Keratinocyte (primary cell): ENCODE results near the gene IRF2BP2. TPM values are rescaled to one million over a fixed set of nuclear protein-coding genes. Genes with fewer than 3 reads are reported as not detected.

ENCODE experiments used
- DNase-seq: peaks from one replicate; pipeline ENCODE4 v3.0.0-alpha.2; 2011; ENCODE audit warnings: low read depth, missing footprints, low spot score
- FAIRE-seq: peaks from 2 replicates; lab custom pipeline; 2011; peaks lifted over from hg19 to GRCh38; lab: Jason Lieb, UNC
- H2AFZ ChIP-seq: 2 replicates; pipeline ENCODE4 v1.6.0; 2012; ENCODE audit warnings: low read length, control low read depth, inconsistent platforms; ENCODE audit not compliant: control insufficient read depth
- H3K27ac ChIP-seq: 2 replicates; pipeline ENCODE4 v1.5.1; 2011; ENCODE audit warnings: low read length; ENCODE audit not compliant: control insufficient read depth, insufficient read depth
- H3K27me3 ChIP-seq: 3 replicates; pipeline ENCODE4 v1.6.0; 2011; ENCODE audit warnings: low read length; ENCODE audit not compliant: control insufficient read depth, insufficient read depth; ENCODE audit errors: extremely low read depth
- H3K36me3 ChIP-seq, 2 experiments: 2 replicates in 1 of 2; 3 replicates in 1 of 2; pipeline ENCODE4 v1.5.1; 2011; ENCODE audit warnings: low read length in 2 of 2, mild to moderate bottlenecking in 1 of 2; ENCODE audit not compliant: control insufficient read depth in 2 of 2, insufficient read depth in 2 of 2; ENCODE audit errors: extremely low read depth in 1 of 2
- H3K4me1 ChIP-seq: 3 replicates; pipeline ENCODE4 v1.5.1; 2011; ENCODE audit warnings: low read length; ENCODE audit not compliant: control insufficient read depth, insufficient read depth; ENCODE audit errors: extremely low read depth
- H3K4me2 ChIP-seq: 3 replicates; pipeline ENCODE4 v1.6.0; 2011; ENCODE audit warnings: low read depth, low read length; ENCODE audit not compliant: control insufficient read depth, insufficient read depth; ENCODE audit errors: extremely low read depth
- H3K4me3 ChIP-seq, 3 experiments: fragments of 200-600 bp in 1 of 3; sonication (generic) in 1 of 3; 2 replicates in 2 of 3; 3 replicates in 1 of 3; pipeline ENCODE4 v1.5.1; 2011 to 2016; ENCODE audit warnings: low read length in 3 of 3, mild to moderate bottlenecking in 3 of 3, control low read depth in 2 of 3, inconsistent platforms in 1 of 3, low read depth in 1 of 3, mixed read lengths in 1 of 3, mixed run types in 1 of 3, moderate library complexity in 1 of 3; ENCODE audit not compliant: control insufficient read depth in 2 of 3, insufficient read depth in 2 of 3; ENCODE audit errors: extremely low read depth in 1 of 3
- H3K79me2 ChIP-seq: 2 replicates; pipeline ENCODE4 v1.6.0; 2012; ENCODE audit warnings: low read length; ENCODE audit not compliant: control insufficient read depth, insufficient read depth
- H3K9ac ChIP-seq: 3 replicates; pipeline ENCODE4 v1.6.0; 2011; ENCODE audit warnings: low read length; ENCODE audit not compliant: control insufficient read depth, insufficient read depth; ENCODE audit errors: extremely low read depth
- H3K9me1 ChIP-seq: 3 replicates; pipeline ENCODE4 v1.6.0; 2011; ENCODE audit warnings: low read length; ENCODE audit not compliant: control insufficient read depth, insufficient read depth; ENCODE audit errors: extremely low read depth
- H3K9me3 ChIP-seq: 2 replicates; pipeline ENCODE4 v1.5.1; 2012; ENCODE audit warnings: low read depth, low read length; ENCODE audit not compliant: control insufficient read depth
- H4K20me1 ChIP-seq: 3 replicates; pipeline ENCODE4 v1.6.0; 2011; ENCODE audit warnings: low read length; ENCODE audit not compliant: control insufficient read depth, insufficient read depth; ENCODE audit errors: extremely low read depth
- EZH2 ChIP-seq: IDR thresholded peaks from one replicate; pipeline ENCODE4 v1.6.1; 2012; ENCODE audit warnings: inconsistent platforms, mild to moderate bottlenecking, low read length, moderate library complexity
- dilution Hi-C: fragments of 300-500 bp; cut with MboI; formaldehyde crosslinking; loops from one replicate; pipeline ENCODE4 v1.7.0; 2020; ENCODE audit warnings: low sequenced_read_pairs; ENCODE audit not compliant: extremely low pct_ligation_motif_present
- polyA plus RNA-seq, 5 experiments: library from polyadenylated mRNA; depleted of rRNA in 3 of 5; stranded (reverse) in 3 of 5; stranded (forward) in 1 of 5; unstranded in 1 of 5; fragments of >200 nt; gene quantifications; 1 replicate in 1 of 5; 2 replicates in 3 of 5; 3 replicates in 1 of 5; pipeline versions ENCODE4 v1.2.1 to v1.2.3, GENCODE V29; 2011 to 2012; ENCODE audit warnings: missing spikeins in 2 of 5, low read depth in 1 of 5, low replicate concordance in 1 of 5
- TF ChIP-seq, protein P1 (sequence below), 3 experiments: IDR thresholded peaks in 1 of 3; conservative IDR thresholded peaks in 1 of 3; optimal IDR thresholded peaks in 1 of 3; 2 replicates in 2 of 3; 3 replicates in 1 of 3; pipeline versions ENCODE3 to v1.5.1; 2011; ENCODE audit warnings: low read length in 3 of 3, mild to moderate bottlenecking in 3 of 3, moderate library complexity in 2 of 3, control low read depth in 1 of 3, inconsistent platforms in 1 of 3; ENCODE audit not compliant: insufficient read depth in 2 of 3; ENCODE audit errors: extremely low read depth in 1 of 3

The IRF2BP2 gene
- polyA plus RNA-seq, 1 donor (not counting 4 experiments of a cell fraction or from before 2014, with no cell fraction given), result 29.9 TPM

DNA sequence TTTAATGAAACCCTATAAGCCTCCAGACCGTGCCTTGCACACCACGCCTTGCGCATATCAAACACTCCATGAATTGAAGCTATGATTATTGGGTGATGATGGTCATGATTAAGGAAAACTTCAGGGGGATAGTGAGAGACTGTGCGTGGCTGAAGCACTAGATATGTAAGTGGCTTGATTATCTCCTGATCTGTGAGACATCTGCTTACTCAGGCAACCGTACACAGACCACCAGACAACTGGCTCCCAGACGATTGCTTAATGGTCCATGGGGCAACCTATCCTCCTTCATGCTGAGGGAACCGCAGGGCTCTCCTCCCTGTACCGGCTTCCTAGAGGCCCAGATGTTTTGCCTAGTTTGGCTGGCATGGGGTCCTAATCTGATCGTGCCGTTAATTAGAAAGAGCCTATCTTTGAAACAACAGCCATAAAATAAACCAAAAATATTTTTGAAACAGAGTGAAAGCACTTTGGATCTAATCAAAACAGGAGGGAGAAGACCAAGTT lies 51.6 kb downstream of the IRF2BP2 start:
- dilution Hi-C loops, result no loop called here
- DNase-seq, result no peak
- H3K27me3 ChIP-seq, result no peaks in the 10 kb centered on the region
- no peaks in the 10 kb centered on the region for H4K20me1 ChIP-seq
- H3K9ac ChIP-seq, result no peak overlapping the region
- no peak for TF ChIP-seq EZH2
- TF ChIP-seq, protein P1, sequence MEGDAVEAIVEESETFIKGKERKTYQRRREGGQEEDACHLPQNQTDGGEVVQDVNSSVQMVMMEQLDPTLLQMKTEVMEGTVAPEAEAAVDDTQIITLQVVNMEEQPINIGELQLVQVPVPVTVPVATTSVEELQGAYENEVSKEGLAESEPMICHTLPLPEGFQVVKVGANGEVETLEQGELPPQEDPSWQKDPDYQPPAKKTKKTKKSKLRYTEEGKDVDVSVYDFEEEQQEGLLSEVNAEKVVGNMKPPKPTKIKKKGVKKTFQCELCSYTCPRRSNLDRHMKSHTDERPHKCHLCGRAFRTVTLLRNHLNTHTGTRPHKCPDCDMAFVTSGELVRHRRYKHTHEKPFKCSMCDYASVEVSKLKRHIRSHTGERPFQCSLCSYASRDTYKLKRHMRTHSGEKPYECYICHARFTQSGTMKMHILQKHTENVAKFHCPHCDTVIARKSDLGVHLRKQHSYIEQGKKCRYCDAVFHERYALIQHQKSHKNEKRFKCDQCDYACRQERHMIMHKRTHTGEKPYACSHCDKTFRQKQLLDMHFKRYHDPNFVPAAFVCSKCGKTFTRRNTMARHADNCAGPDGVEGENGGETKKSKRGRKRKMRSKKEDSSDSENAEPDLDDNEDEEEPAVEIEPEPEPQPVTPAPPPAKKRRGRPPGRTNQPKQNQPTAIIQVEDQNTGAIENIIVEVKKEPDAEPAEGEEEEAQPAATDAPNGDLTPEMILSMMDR (optimal IDR thresholded peaks at IDR 0.05 in 1 of 3, IDR thresholded peaks at IDR 0.05 in 1 of 3, conservative IDR thresholded peaks at IDR 0.05 in 1 of 3; ENCODE audit: extremely low read depth in 1 of 3, insufficient read depth in 2 of 3, low read length in 3 of 3), result no peak
- no peak overlapping the region for H3K4me2 ChIP-seq
- no peaks in the 10 kb centered on the region for H3K9me1 ChIP-seq
- no peaks in the 10 kb centered on the region for H3K36me3 ChIP-seq
- H2AFZ ChIP-seq, result no peak overlapping the region
- H3K9me3 ChIP-seq, result no peaks in the 10 kb centered on the region
- no peak overlapping the region for H3K4me3 ChIP-seq
- no peak for FAIRE-seq
- H3K27ac ChIP-seq, result no peak overlapping the region
- H3K79me2 ChIP-seq, result no peaks in the 10 kb centered on the region
- H3K4me1 ChIP-seq, result peaks cover 7% of the 10 kb centered on the region

DNA sequence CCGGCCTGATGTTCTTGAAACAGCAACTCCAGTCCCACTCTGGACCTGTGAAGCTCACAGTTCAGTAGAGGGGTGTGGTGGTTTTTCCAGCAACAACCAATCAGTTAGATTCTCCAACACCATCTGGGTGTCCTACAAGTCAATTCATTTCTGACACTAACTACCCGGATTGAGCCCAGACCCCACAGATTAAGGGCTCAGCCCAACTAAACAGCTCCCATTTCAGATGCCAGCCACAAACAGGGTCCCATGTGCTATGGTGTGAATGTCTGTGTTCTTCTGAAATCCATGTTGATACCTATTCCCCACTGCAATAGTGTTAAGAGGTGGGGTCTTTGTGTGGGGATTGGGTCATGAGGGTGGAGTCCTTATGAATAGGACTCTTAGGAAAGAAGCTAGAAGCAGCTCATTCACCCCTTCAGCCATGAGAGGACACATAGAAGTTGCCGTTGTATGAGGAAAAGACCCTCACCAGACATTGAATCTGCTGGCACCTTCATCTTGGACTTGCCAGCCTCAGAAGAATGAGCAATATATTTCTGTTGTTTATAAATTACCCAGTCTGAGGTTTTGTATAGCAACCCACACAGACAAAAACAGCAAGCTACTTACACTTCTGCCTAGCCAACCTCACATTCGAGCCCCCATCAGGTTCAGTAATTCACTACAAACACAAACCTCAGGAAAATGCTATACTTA lies 53.6 kb downstream of the IRF2BP2 start:
- no peak overlapping the region for H3K4me2 ChIP-seq
- no peak for DNase-seq
- no peaks in the 10 kb centered on the region for H4K20me1 ChIP-seq
- TF ChIP-seq, protein P1 (optimal IDR thresholded peaks at IDR 0.05 in 1 of 3, IDR thresholded peaks at IDR 0.05 in 1 of 3, conservative IDR thresholded peaks at IDR 0.05 in 1 of 3; ENCODE audit: extremely low read depth in 1 of 3, insufficient read depth in 2 of 3, low read length in 3 of 3), result no peak
- TF ChIP-seq EZH2, result no peak
- H3K9ac ChIP-seq, result no peak overlapping the region
- H3K9me1 ChIP-seq, result no peaks in the 10 kb centered on the region
- no peak overlapping the region for H2AFZ ChIP-seq
- H3K79me2 ChIP-seq, result no peaks in the 10 kb centered on the region
- H3K4me3 ChIP-seq, result no peak overlapping the region
- H3K36me3 ChIP-seq, result no peaks in the 10 kb centered on the region
- dilution Hi-C loops, result no loop called here
- H3K4me1 ChIP-seq, result no peaks in the 10 kb centered on the region
- H3K27me3 ChIP-seq, result no peaks in the 10 kb centered on the region
- no peak overlapping the region for H3K27ac ChIP-seq
- H3K9me3 ChIP-seq, result no peaks in the 10 kb centered on the region
- no peak for FAIRE-seq
